ENCODE data around the gene CPM. TPM values are rescaled to one million over a fixed set of nuclear protein-coding genes. Genes with fewer than 3 reads are reported as not detected.

Gene CPM
- total RNA-seq = 35.0 and 41.7 TPM in 2 replicates

GRCh38 chr12:68932961-68933893, at the start of gene CPM:
Gene CPM (minus strand): TSS chr12:68933171. CDS start chr12:68932837, 334 bp downstream.
- peak within 1 kb of the TSS; percentile 62 for H3K4me3 ChIP-seq (ENCODE audit: low read depth, low read length)
- no peak for DNase-seq (ENCODE audit: low read depth)
- no peak for TF ChIP-seq CTCF (conservative IDR thresholded peaks at IDR 0.05; ENCODE audit: low read depth, low read length)

GRCh38 chr12:68981516-68981915, 48.5 kb upstream of the CPM start:
- no peak for DNase-seq (ENCODE audit: low read depth)
- no peak for TF ChIP-seq CTCF (conservative IDR thresholded peaks at IDR 0.05; ENCODE audit: low read depth, low read length)
- H3K4me3 ChIP-seq (ENCODE audit: low read depth, low read length) = no peak overlapping the region

GRCh38 chr12:68980476-68981212, 47.7 kb upstream of the CPM start:
- no peak for DNase-seq (ENCODE audit: low read depth)
- TF ChIP-seq CTCF (conservative IDR thresholded peaks at IDR 0.05; ENCODE audit: low read depth, low read length) = no peak
- H3K4me3 ChIP-seq (ENCODE audit: low read depth, low read length) = no peak overlapping the region

GRCh38 chr12:68978678-68979077, 45.7 kb upstream of the CPM start:
- TF ChIP-seq CTCF (conservative IDR thresholded peaks at IDR 0.05; ENCODE audit: low read depth, low read length) = no peak
- no peak for DNase-seq (ENCODE audit: low read depth)

GRCh38 chr12:68977909-68978610, 45.1 kb upstream of the CPM start:
- DNase-seq (ENCODE audit: low read depth) = no peak

More at GRCh38 chr12:68978678-68979077, 45.7 kb upstream of the CPM start:
- no peak overlapping the region for H3K4me3 ChIP-seq (ENCODE audit: low read depth, low read length)

More at GRCh38 chr12:68977909-68978610, 45.1 kb upstream of the CPM start:
- no peak overlapping the region for H3K4me3 ChIP-seq (ENCODE audit: low read depth, low read length)
- TF ChIP-seq CTCF (conservative IDR thresholded peaks at IDR 0.05; ENCODE audit: low read depth, low read length) = peak; percentile 36
